GM12801 (cell line): ENCODE data around the gene POLR1E.

Experiments
- TF ChIP-seq, protein P1 (sequence below): IDR thresholded peaks from one replicate; pipeline ENCODE4 v1.5.1; 2011; ENCODE audit warnings: control low read depth; ENCODE audit not compliant: insufficient read length; ENCODE audit errors: extremely low read depth

Gene POLR1E

DNA sequence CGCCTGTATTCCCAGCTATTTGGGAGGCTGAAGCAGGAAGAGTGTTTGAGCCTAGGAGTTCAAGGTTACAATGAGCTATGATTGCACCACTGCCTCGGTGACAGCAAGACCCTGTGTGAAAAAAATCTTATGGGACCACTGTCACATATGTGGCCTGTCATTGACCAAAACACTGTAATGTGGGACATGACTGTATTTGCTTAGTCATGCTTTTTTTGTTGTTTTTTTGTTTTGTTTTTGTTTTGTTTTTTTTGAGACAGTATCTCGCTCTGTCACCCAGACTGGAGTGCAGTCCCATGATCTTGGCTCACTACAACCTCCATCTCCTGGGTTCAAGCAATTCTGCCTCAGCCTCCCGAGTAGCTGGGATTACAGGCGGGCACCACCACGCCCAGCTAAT is 13.5 kb downstream of the POLR1E start:
- TF ChIP-seq, protein P1, sequence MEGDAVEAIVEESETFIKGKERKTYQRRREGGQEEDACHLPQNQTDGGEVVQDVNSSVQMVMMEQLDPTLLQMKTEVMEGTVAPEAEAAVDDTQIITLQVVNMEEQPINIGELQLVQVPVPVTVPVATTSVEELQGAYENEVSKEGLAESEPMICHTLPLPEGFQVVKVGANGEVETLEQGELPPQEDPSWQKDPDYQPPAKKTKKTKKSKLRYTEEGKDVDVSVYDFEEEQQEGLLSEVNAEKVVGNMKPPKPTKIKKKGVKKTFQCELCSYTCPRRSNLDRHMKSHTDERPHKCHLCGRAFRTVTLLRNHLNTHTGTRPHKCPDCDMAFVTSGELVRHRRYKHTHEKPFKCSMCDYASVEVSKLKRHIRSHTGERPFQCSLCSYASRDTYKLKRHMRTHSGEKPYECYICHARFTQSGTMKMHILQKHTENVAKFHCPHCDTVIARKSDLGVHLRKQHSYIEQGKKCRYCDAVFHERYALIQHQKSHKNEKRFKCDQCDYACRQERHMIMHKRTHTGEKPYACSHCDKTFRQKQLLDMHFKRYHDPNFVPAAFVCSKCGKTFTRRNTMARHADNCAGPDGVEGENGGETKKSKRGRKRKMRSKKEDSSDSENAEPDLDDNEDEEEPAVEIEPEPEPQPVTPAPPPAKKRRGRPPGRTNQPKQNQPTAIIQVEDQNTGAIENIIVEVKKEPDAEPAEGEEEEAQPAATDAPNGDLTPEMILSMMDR, result no peak

DNA sequence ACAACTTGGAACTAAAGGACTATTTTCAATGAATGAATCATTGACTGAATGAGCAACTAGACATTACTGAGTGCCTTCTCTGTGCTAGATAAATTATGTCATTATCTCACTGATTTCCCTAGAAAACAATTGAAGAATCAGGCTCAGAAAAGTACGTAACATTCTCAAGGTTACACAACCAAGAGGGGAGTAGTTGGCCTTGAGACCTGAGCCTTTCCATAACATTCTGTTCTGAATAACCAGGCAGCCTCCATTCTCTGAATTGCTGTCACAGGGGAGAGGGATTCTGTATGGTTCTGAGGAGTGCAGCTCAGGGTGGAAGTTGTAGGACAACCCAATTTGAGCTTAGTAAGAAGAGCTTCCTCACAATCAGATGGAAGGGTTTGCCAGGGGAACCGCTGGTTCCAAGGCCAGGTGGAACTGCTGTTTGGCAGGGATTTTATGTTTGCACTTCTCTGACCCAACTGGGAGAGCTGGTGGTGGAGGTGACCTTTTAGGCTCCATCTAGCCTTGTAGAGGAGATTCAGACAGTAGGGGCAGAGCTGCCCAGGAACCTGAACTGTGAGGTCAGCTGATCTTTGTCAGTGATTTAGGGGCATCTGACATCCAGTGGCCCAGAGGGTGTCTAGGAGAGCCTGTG is 16.3 kb downstream of the POLR1E start:
- TF ChIP-seq, protein P1, result no peak

DNA sequence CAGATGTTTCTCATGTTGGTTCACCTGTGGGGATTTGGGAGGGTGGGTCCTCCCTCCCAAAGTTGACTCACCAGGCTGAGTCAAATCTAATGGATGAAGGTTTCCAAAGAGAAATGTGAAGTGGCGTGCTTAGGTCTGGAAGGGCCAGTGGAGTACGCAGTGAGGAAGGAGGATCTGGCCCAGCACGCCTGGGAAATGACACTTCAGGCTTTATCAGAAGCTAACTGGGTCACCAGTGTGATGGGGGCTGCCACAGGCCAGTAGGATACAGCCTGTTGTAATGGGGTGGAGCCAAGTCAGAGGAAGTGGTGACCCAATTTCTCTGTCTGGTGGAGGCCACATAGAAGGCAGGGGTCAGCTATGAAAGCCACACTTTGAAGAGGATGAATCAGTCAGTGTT is 18.0 kb downstream of the POLR1E start:
- TF ChIP-seq, protein P1, result no peak

DNA sequence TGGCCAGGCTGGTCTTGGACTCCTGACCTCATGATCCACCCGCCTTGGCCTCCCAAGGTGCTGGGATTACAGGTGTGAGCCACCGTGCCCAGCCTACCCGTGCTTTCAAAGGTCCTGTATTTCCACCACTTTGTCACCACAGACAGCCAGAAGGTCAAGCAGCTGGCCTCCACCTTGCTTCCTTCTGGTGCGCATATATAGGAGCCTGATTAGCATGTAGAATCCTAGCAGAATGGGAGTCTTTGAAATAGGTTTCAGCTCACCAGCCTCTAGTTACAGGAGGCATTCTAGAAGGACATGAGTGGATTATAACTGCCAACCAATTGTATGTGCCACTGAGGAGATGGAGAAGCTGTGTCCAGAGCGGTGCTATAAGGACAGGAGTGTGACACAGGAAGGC is 18.9 kb downstream of the POLR1E start:
- TF ChIP-seq, protein P1, result no peak

DNA sequence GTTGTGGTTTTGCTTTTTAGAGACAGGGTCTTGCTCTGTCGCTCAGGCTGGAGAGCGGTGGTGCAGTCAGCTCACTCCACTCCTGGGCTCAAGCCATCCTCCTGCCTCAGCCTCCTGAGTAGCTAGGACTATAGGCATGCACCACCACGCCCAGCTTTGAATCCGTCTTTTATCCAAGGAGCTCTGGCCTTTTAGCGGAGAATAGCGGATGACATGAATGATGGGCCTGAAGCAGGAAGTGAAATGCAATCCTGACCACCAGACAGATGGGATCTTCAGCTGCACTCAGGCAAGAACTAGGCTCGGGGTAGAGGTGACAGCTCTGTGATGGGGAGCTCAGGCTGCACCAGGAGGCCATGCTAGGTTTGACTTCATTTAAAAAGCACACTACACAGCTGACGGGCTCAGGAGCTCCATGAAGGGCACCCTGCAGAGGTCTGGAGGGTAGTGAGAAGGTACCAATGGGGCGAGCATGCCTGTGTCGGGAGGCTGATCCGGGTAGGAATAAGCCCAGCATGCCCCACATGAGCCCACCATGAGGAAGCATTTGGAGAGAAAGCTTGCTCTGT is 21.9 kb downstream of the POLR1E start:
- TF ChIP-seq, protein P1, result no peak

DNA sequence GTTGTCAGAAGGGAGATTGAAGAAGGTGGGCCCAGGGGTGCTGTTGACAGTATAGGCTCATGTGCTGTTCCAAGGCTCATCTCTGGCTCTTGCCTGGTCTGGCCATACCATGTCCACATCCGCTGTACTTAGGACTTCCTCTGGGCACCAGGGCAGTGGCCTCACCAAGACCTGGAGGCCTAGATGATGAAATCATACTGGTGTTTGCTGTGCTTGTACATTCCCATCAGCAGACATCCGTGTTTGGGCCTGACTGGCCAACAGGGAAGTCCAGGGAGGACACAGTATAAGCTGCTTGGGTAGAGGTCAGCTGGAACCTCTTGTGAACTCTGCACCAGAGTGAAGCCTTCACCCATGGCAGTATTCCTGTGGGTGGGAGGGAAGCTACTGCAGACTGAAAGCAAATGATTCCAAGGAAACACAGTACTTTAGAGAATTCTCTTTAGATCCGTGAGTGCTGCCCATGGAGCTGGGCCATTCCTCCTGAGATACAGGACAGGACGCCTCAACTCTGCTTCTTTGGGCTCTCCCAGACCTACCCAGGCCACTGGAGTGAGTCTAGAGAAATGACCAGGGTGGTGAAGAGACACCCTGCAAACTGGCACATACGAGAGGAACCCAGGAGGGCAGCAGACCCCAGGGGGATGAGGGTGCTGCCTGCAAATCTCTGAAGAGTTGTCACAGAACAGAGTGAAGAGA is 22.5 kb downstream of the POLR1E start:
- TF ChIP-seq, protein P1, result no peak

DNA sequence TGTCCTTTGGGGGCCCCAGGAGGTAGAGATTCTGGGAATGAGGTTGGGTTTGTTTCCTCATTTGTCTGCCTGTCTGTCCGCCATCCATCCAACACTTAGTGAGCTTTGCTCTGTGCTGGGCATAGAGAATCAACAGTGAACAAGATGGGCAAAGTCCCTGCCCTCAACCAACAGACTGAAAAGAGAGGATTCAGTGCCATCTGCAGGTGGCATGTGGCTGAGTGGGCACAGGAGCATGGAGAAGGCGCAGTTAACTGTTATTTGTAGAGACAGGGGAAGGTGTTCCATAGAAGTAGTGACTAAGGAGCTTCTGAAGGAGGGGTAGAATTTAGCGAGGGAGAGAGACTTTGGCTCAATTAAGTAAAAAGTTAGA is 23.1 kb downstream of the POLR1E start:
- TF ChIP-seq, protein P1, result no peak
